BJ (cell line): ENCODE results near the gene ASCL1. TPM values are rescaled to one million over a fixed set of nuclear protein-coding genes. Genes with fewer than 3 reads are reported as not detected.

Experiments used
- CTCF ChIA-PET: fragments of 350-600 bp; formaldehyde crosslinking; extraction: SDS; loops from one replicate; lab custom pipeline; 2021; ENCODE audit warnings: antibody characterized with exemption, inconsistent platforms; lab: Yijun Ruan, JAX
- POLR2A ChIA-PET: fragments of 300-600 bp; sonication (Branson Sonifier 250); formaldehyde crosslinking; extraction: SDS; loops from one replicate; lab custom pipeline; 2021; ENCODE audit warnings: antibody characterized with exemption; lab: Charles Lee
- DNase-seq: peaks from one replicate; pipeline ENCODE4 v3.0.0-alpha.2; 2011; ENCODE audit warnings: low read depth
- H3K27me3 ChIP-seq: 2 replicates; pipeline ENCODE4 v1.6.0; 2011; ENCODE audit warnings: low read length; ENCODE audit not compliant: control insufficient read depth, insufficient read depth
- H3K36me3 ChIP-seq: 2 replicates; pipeline ENCODE4 v1.5.1; 2011; ENCODE audit warnings: low read length; ENCODE audit not compliant: control insufficient read depth, insufficient read depth
- H3K4me3 ChIP-seq: 2 replicates; pipeline ENCODE4 v1.5.1; 2011; ENCODE audit warnings: low read depth, mild to moderate bottlenecking, control low read depth, low read length
- polyA plus RNA-seq: library from polyadenylated mRNA; depleted of rRNA; stranded (reverse); fragments of >200 nt; gene quantifications from 2 replicates; pipeline ENCODE4 v1.2.3, GENCODE V29; 2011
- TF ChIP-seq, protein P1 (sequence below): IDR thresholded peaks from 2 replicates; pipeline ENCODE4 v1.5.1; 2011; ENCODE audit warnings: low read depth, mild to moderate bottlenecking, control low read depth, inconsistent platforms, low read length, moderate library complexity; ENCODE audit not compliant: insufficient read depth

ASCL1 gene
- polyA plus RNA-seq, 1 experiment = 0.07 TPM

DNA sequence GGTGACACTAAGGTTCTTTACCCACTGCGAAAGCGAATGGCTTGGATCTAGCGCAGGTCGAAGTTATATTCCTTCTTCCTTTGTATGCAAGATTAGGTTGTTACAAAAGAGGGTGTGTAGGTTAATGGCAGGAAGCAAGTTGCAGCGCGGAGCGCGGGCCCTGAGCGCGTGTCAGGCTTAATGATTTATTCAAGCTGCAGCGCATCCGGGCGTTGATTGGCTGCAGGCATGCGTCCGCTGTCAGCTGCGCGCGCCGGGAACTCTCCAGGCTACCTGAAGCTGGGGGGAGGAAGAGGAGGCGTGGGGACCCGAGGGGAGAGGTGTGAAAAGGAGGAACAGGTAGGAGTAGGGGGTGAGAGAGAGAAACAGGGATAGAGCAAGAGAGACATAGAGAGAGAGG lies 7.4 kb downstream of the ASCL1 start:
- TF ChIP-seq, protein P1, sequence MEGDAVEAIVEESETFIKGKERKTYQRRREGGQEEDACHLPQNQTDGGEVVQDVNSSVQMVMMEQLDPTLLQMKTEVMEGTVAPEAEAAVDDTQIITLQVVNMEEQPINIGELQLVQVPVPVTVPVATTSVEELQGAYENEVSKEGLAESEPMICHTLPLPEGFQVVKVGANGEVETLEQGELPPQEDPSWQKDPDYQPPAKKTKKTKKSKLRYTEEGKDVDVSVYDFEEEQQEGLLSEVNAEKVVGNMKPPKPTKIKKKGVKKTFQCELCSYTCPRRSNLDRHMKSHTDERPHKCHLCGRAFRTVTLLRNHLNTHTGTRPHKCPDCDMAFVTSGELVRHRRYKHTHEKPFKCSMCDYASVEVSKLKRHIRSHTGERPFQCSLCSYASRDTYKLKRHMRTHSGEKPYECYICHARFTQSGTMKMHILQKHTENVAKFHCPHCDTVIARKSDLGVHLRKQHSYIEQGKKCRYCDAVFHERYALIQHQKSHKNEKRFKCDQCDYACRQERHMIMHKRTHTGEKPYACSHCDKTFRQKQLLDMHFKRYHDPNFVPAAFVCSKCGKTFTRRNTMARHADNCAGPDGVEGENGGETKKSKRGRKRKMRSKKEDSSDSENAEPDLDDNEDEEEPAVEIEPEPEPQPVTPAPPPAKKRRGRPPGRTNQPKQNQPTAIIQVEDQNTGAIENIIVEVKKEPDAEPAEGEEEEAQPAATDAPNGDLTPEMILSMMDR = no peak
- Histone ChIP-seq H3K27me3 (peaks cover 23% of the 10 kb centered on the region), H3K36me3 (no peaks in the 10 kb centered on the region), H3K4me3 (no peak overlapping the region)
- POLR2A ChIA-PET = no interaction called here
- CTCF ChIA-PET = interaction anchor here (0.9 to 3.2 kb wide), 2 partner anchors 9 to 16 kb away, joined by 3 to 10 read pairs; no protein-coding TSS in a partner anchor
- DNase-seq = no peak

DNA sequence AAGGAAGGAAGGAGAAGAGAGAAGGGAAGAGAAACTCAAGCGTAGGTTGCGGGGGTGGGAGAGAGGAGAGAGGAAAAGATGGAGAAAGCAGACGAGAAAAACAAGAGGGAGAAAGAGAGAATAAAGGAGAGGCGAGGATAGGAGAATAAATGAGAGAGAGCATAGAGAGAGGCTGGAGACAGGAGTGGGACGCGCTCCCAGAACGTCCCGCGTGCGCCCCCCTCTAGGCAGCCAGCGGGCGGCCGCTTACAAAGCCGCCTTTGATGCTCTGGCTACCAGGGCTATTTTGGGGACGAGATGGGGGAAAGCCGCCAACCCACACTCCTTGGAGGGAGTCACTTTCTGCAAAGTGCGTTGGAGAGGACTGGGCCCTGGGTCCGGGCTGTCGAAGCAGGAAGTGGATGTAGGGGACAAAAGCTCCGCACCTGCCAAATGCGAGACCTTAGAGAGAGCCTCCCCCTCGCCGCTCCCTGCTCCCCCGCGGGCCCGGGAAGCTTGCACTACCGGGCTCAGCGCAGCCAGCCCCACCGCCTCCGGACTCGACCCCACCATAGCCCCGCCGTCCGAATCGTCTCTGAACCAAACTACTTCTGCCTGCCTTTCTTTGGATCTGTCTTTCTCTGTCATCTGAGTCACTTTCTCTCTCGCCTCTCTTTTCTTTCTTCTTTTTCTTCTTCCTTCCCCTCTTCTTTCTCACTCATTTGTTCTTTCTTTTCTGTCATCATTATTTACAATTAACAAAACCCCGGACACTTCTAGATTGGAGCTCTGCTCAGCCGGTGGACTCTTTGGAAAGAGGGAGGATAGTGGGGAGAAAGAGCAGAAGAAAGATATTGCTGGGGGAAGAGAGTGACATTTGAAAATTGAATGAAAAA lies 8.0 kb downstream of the ASCL1 start:
- no peak for DNase-seq
- TF ChIP-seq, protein P1 = no peak
- Histone ChIP-seq H3K4me3 (no peak overlapping the region), H3K36me3 (no peaks in the 10 kb centered on the region), H3K27me3 (peaks cover 22% of the 10 kb centered on the region)
- ChIA-PET CTCF (interaction anchor here (0.9 to 3.2 kb wide), 2 partner anchors 9 to 17 kb away, joined by 3 to 10 read pairs; no protein-coding TSS in a partner anchor), POLR2A (no interaction called here)

DNA sequence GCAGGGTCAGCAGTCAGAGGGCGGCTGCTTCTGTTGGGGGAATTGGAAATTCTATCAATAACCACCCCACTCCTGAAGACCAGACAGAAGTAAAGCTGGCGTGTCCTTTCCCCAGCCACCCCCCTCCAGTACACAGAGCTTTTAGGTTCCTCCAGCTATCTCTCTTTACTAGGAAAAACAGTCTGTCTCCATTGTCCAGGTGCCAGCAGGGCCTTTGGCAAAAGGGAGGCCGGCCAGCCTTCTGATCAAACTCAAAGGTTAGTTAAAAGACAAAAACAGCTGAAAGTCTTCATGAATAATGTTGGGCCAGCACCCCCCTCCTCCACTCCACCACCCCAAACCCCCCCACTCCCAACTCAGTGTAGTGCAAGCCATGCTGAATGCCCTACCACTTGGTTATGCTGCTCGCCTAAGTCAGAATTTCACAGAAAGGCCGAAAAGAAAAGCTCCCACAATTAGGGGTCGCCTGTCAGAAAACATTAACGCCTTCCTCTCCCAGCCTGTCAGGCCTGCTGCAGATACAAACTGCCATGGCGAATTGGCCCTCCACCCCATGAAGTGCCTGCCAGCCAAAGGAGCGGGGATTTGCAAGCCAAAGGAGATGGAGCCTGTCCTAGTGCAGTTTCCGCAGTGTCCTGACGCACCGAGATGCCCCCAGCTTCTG lies 8.9 kb downstream of the ASCL1 start:
- Histone ChIP-seq H3K4me3 (no peak overlapping the region), H3K36me3 (no peaks in the 10 kb centered on the region), H3K27me3 (peaks cover 19% of the 10 kb centered on the region)
- POLR2A ChIA-PET = no interaction called here
- no peak for DNase-seq
- CTCF ChIA-PET = interaction anchor here (3.2 kb wide), 1 partner anchor 17 kb away, joined by 10 read pairs; no protein-coding TSS in a partner anchor
- TF ChIP-seq, protein P1 = no peak

DNA sequence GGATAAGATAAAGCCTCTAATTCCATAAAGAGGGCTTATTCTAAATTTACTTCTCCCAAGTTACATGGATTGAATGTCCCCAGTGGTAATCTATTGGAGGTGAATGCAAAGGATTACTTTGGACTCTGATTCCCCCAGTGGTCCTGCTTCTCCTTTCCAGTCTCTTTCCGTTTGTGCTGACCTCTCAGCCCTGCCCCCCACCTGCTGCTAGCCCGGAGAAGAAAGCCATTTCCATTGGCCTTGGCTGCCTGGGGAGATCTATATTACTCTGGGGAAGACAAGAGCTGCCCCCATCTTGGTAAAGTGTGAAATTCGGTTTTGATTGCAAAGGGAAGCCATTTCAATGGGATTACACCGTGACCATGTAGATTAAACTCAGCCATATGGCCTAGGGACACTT lies 13.3 kb downstream of the ASCL1 start:
- POLR2A ChIA-PET = no interaction called here
- no peak for DNase-seq
- Histone ChIP-seq H3K36me3 (no peaks in the 10 kb centered on the region), H3K27me3 (peaks cover 3% of the 10 kb centered on the region; the same call in 1 of the 2 replicates), H3K4me3 (no peak overlapping the region)
- TF ChIP-seq, protein P1 = no peak
- CTCF ChIA-PET = no interaction called here

DNA sequence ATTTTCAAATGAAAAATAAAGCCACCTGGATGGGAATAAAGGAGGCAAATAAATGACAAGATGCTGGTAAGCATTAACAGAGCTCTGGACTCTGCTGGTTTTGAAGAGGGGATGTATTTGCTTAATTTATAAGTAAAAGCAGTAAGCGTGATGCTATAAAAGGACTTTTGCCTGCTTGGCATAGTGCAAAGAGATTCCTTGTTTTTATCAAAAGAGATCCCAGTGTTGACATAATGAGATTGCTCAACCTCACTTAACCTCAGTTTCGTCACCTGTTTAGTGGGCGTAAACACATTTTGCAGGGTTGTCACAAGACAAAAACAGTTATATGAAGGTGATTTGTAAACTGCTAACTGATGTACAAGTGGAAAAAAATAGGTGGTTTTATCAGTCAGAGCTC lies 13.8 kb downstream of the ASCL1 start:
- ChIA-PET POLR2A (no interaction called here), CTCF (no interaction called here)
- TF ChIP-seq, protein P1 = no peak
- peaks cover 3% of the 10 kb centered on the region; the same call in 1 of the 2 replicates for H3K27me3 ChIP-seq
- no peaks in the 10 kb centered on the region for H3K36me3 ChIP-seq
- no peak for DNase-seq
- no peak overlapping the region for H3K4me3 ChIP-seq
